ENCODE data around the gene PDLIM7. TPM values are rescaled to one million over a fixed set of nuclear protein-coding genes. Genes with fewer than 3 reads are reported as not detected.

The PDLIM7 gene
- total RNA-seq, 2 donors from 2014 or later: 196 to 241 TPM

DNA sequence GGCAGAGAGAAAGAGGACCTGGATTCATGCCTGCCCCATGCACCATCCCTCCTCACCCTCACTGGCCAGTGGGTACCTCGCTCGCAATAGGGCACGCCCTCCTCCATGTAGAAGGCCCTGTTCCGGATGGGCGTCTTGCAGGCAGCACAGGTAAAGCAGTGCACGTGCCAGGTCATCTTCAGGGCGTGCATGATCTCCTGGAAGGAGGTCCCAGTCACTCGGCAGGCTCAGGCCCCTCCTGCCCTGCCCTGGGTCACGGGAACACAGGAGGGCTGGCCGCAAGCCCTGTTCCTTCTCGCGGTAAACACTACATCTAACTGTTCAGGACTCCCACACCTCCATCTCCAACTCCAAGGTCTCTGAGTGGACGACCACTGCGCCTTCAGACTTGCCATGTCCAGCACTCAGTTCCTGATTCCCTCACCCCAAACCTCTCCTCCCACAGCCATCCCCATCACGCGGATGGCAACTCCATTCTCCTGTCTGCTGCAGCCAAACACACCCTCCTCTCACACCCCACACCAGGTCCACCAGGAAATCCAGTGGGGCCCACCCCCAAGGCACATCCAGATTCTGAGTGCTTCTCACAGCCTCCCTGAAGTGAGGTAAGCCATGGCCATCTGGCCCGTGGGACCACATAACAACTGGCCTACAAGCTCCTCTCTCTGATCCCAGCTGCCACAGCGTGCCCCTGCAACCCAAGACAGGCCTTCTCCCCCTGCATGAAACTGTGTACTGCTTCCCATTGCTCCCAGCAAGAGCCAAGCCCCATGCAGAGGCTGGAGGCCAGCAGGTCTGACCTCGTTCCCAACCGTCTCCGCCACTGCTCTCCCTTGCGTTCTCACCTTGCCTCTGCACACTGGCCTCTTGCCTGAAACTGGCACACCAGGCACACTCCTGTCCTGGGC is 13.2 kb downstream of the PDLIM7 start:
- no peaks in the 10 kb centered on the region for H3K4me1 Mint-ChIP-seq
- H3K4me3 ChIP-seq (ENCODE audit: low read length): no peak overlapping the region
- H3K4me1 ChIP-seq (ENCODE audit: control insufficient read depth, insufficient read depth, low read length): no peaks in the 10 kb centered on the region
- H3K9me3 ChIP-seq (ENCODE audit: control insufficient read depth, low read length): no peaks in the 10 kb centered on the region
- H3K27me3 Mint-ChIP-seq (ENCODE audit: insufficient read depth): no peaks in the 10 kb centered on the region
- no peak overlapping the region for H3K4me3 Mint-ChIP-seq
- no peaks in the 10 kb centered on the region for H3K9me3 Mint-ChIP-seq
- no peak overlapping the region for H3K27ac ChIP-seq (ENCODE audit: low read depth, low read length)
- peaks cover 77% of the 10 kb centered on the region for H3K36me3 ChIP-seq (ENCODE audit: control insufficient read depth, insufficient read depth, low read length)
- no peaks in the 10 kb centered on the region for H3K27me3 ChIP-seq (ENCODE audit: control insufficient read depth, insufficient read depth, low read length, poor library complexity, severe bottlenecking)
- DNase-seq: no peak
- H3K9ac ChIP-seq (ENCODE audit: extremely low read depth, low read length, poor library complexity, severe bottlenecking): no peak overlapping the region
- H3K36me3 Mint-ChIP-seq (ENCODE audit: low read depth): peaks cover 74% of the 10 kb centered on the region
- 96 to 98% methylated on average over 18 to 22 of the region's 22 CpGs for WGBS, 2 experiments (ENCODE audit: insufficient coverage in 1 of 2, insufficient read length in 1 of 2)
- H3K27ac Mint-ChIP-seq: peak overlapping the region; percentile 15
- TF ChIP-seq, protein P1, sequence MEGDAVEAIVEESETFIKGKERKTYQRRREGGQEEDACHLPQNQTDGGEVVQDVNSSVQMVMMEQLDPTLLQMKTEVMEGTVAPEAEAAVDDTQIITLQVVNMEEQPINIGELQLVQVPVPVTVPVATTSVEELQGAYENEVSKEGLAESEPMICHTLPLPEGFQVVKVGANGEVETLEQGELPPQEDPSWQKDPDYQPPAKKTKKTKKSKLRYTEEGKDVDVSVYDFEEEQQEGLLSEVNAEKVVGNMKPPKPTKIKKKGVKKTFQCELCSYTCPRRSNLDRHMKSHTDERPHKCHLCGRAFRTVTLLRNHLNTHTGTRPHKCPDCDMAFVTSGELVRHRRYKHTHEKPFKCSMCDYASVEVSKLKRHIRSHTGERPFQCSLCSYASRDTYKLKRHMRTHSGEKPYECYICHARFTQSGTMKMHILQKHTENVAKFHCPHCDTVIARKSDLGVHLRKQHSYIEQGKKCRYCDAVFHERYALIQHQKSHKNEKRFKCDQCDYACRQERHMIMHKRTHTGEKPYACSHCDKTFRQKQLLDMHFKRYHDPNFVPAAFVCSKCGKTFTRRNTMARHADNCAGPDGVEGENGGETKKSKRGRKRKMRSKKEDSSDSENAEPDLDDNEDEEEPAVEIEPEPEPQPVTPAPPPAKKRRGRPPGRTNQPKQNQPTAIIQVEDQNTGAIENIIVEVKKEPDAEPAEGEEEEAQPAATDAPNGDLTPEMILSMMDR (conservative IDR thresholded peaks at IDR 0.05): no peak

DNA sequence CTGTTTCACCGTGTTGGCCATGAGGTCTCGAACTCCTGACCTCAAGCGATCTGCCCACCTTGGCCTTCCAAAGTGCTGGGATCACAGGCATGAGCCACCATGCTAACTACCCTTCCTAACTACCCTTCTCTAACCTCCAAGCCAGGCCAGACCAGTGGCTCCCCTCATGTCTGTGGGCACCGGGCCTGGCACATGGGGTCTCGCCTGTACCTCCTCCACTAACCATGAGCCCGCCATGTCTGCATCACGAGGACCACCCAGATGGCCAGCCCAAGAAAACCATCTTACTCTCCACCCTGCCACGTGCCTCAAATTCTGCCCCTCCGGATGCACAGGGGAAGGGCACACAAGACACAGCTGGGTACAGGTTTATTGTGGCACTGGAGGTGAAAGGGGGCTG is 14.4 kb downstream of the PDLIM7 start:
- no peak overlapping the region for H3K27ac ChIP-seq (ENCODE audit: low read depth, low read length)
- Mint-ChIP-seq H3K4me1 (no peaks in the 10 kb centered on the region), H3K27ac (no peak overlapping the region), H3K27me3 (ENCODE audit: insufficient read depth) (no peaks in the 10 kb centered on the region), H3K9me3 (no peaks in the 10 kb centered on the region), H3K4me3 (no peak overlapping the region), H3K36me3 (ENCODE audit: low read depth) (peaks cover 69% of the 10 kb centered on the region)
- H3K9ac ChIP-seq (ENCODE audit: extremely low read depth, low read length, poor library complexity, severe bottlenecking): no peak overlapping the region
- TF ChIP-seq, protein P1 (conservative IDR thresholded peaks at IDR 0.05): no peak
- no peaks in the 10 kb centered on the region for H3K27me3 ChIP-seq (ENCODE audit: control insufficient read depth, insufficient read depth, low read length, poor library complexity, severe bottlenecking)
- no peaks in the 10 kb centered on the region for H3K9me3 ChIP-seq (ENCODE audit: control insufficient read depth, low read length)
- no peak for DNase-seq
- 96 to 100% methylated on average over 4 to 9 of the region's 9 CpGs for WGBS, 2 experiments (ENCODE audit: insufficient coverage in 1 of 2, insufficient read length in 1 of 2)
- H3K4me3 ChIP-seq (ENCODE audit: low read length): no peak overlapping the region
- no peaks in the 10 kb centered on the region for H3K4me1 ChIP-seq (ENCODE audit: control insufficient read depth, insufficient read depth, low read length)
- peaks cover 65% of the 10 kb centered on the region for H3K36me3 ChIP-seq (ENCODE audit: control insufficient read depth, insufficient read depth, low read length)

DNA sequence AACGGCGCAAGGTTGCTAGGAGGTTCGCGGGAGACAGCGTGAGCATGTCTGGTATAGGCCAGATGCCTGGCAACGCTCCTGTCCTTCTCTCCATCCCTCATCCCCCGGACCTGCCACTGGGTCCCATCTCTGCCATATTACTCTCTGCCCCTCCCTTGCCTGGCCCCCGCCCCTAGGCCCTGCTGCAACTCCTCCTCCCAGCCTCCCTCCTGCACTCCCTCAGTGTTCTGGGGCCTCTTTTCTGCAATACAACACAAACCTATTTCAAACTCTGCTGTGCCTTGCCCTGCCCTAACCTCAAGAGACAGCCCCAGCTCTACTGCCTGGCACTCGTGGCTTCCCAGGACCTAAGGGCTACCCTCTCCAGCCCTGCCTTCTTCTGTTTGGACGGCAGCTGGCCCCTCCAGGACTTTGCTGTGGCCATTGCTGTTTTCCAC is 15.0 kb downstream of the PDLIM7 start:
- H3K27me3 ChIP-seq (ENCODE audit: control insufficient read depth, insufficient read depth, low read length, poor library complexity, severe bottlenecking): no peaks in the 10 kb centered on the region
- peaks cover 62% of the 10 kb centered on the region for H3K36me3 Mint-ChIP-seq (ENCODE audit: low read depth)
- H3K36me3 ChIP-seq (ENCODE audit: control insufficient read depth, insufficient read depth, low read length): peaks cover 58% of the 10 kb centered on the region
- DNase-seq: no peak
- no peak overlapping the region for H3K9ac ChIP-seq (ENCODE audit: extremely low read depth, low read length, poor library complexity, severe bottlenecking)
- H3K4me3 Mint-ChIP-seq: no peak overlapping the region
- no peaks in the 10 kb centered on the region for H3K27me3 Mint-ChIP-seq (ENCODE audit: insufficient read depth)
- H3K4me1 ChIP-seq (ENCODE audit: control insufficient read depth, insufficient read depth, low read length): no peaks in the 10 kb centered on the region
- no peak overlapping the region for H3K4me3 ChIP-seq (ENCODE audit: low read length)
- H3K4me1 Mint-ChIP-seq: no peaks in the 10 kb centered on the region
- H3K9me3 Mint-ChIP-seq: no peaks in the 10 kb centered on the region
- no peak overlapping the region for H3K27ac Mint-ChIP-seq
- TF ChIP-seq, protein P1 (conservative IDR thresholded peaks at IDR 0.05): no peak
- no peaks in the 10 kb centered on the region for H3K9me3 ChIP-seq (ENCODE audit: control insufficient read depth, low read length)
- H3K27ac ChIP-seq (ENCODE audit: low read depth, low read length): no peak overlapping the region
- 94 to 95% methylated on average over 9 to 10 of the region's 10 CpGs for WGBS, 2 experiments (ENCODE audit: insufficient coverage in 1 of 2, insufficient read length in 1 of 2)

Measured in endodermal cell (in vitro differentiated cells).